Mammary epithelial cell (primary cell): ENCODE data around the gene IFITM2.

ENCODE experiments used
- CTCF ChIP-seq, 2 donors: IDR thresholded peaks in 1 of 2; conservative IDR thresholded peaks in 1 of 2; 2 replicates each; pipeline ENCODE4 v1.5.1; 2011 to 2012; ENCODE audit warnings: inconsistent platforms in 2 of 2, low read length in 2 of 2, mild to moderate bottlenecking in 2 of 2, control low read depth in 1 of 2, low read depth in 1 of 2; ENCODE audit not compliant: insufficient read depth in 1 of 2; ENCODE audit errors: extremely low read depth in 1 of 2
- EZH2 ChIP-seq: IDR thresholded peaks from 2 replicates; pipeline ENCODE4 v1.6.1; 2012; ENCODE audit warnings: low read length, inconsistent platforms, borderline replicate concordance

- TF ChIP-seq CTCF (conservative IDR thresholded peaks at IDR 0.05 in 1 of 2, IDR thresholded peaks at IDR 0.05 in 1 of 2; ENCODE audit: extremely low read depth in 1 of 2, insufficient read depth in 1 of 2, low read depth in 1 of 2, low read length in 2 of 2) (no peak), EZH2 (no peak)
Measured at GRCh38 chr11:316031-316701, 8.6 kb downstream of the IFITM2 start.
